Thyroid gland (tissue), 4 donors: Measurements from ENCODE around the gene LRBA.

Experiments
- CTCF ChIP-seq, 6 experiments: fragments of 200-600 bp in 3 of 6; fragments of 450-650 bp in 3 of 6; sonication (generic) in 3 of 6; IDR thresholded peaks; one replicate each; pipeline ENCODE4 v1.5.1; 2016 to 2019; ENCODE audit warnings: antibody characterized with exemption in 6 of 6, mild to moderate bottlenecking in 2 of 6, inconsistent platforms in 1 of 6, moderate library complexity in 1 of 6
- POLR2A ChIP-seq, 2 donors: fragments of 450-650 bp; IDR thresholded peaks; one replicate each; pipeline ENCODE4 v1.6.1; 2017; ENCODE audit warnings: antibody characterized with exemption in 2 of 2, mild to moderate bottlenecking in 2 of 2, moderate library complexity in 1 of 2

- TF ChIP-seq CTCF (IDR thresholded peaks at IDR 0.05) (no peak), POLR2A (IDR thresholded peaks at IDR 0.05) (no peak)
These were observed 213.3 kb downstream of the LRBA start for GRCh38 chr4:150801833-150802232.
